Measurements from ENCODE around the gene FUT2. TPM values are rescaled to one million over a fixed set of nuclear protein-coding genes. Genes with fewer than 3 reads are reported as not detected.
"Not testable (repeated sequence)": the region's sequence is repeated elsewhere in the genome, so short reads cannot be mapped to it uniquely, and the experiment has no call there.

Gene FUT2
- total RNA-seq, 2 experiments from 2014 or later = not detected

DNA sequence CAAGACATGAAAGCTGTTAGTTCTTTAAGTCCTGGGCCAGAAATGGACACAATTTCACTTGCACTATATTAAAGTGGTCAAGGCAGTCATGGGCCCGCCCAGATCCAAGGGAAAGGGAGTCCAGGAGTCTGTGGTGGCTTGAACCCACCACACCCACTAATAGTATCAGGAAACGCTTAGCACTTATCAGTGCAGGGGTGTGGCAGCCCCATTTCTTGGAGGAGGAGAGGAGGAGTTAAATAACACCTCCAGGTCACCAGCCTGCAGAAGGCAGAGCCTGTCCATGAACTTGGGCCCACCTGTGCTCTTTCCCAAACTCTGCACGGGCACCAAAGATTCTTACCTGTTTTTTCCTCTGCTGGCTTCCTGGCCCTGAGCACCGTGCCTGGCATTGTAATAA lies 17.6 kb upstream of the FUT2 start:
- Histone ChIP-seq H3K4me1 (ENCODE audit: insufficient read depth, low read length) (peaks cover 9% of the 10 kb centered on the region), H3K4me3 (ENCODE audit: low read length) (no peak overlapping the region), H3K9me3 (ENCODE audit: control insufficient read depth in 1 of 2, insufficient read depth in 1 of 2, low read length in 2 of 2) (no peaks in the 10 kb centered on the region), H3K27ac (ENCODE audit: low read depth in 1 of 2, low read length in 2 of 2) (no peak overlapping the region), H3K27me3 (ENCODE audit: control insufficient read depth in 1 of 2, insufficient read depth in 2 of 2, low read length in 2 of 2) (no peaks in the 10 kb centered on the region), H3K36me3 (ENCODE audit: insufficient read depth, low read length) (no peaks in the 10 kb centered on the region)
- H3K9me3 Mint-ChIP-seq = no peaks in the 10 kb centered on the region
- H3K4me1 Mint-ChIP-seq (ENCODE audit: low read depth) = peaks cover 7% of the 10 kb centered on the region
- H3K27me3 Mint-ChIP-seq = no peaks in the 10 kb centered on the region
- no peak overlapping the region for H3K4me3 Mint-ChIP-seq
- H3K36me3 Mint-ChIP-seq (ENCODE audit: low read depth) = no peaks in the 10 kb centered on the region
- CTCF ChIA-PET = no interaction called here
- intact Hi-C loops (cut with DNase I, micrococcal nuclease) = loop anchor here in 1 of 2 experiments (5.0 kb wide), 2 partner anchors 34 to 41 kb away; partner anchors contain the start of gene DBP
- TF ChIP-seq, protein P1, sequence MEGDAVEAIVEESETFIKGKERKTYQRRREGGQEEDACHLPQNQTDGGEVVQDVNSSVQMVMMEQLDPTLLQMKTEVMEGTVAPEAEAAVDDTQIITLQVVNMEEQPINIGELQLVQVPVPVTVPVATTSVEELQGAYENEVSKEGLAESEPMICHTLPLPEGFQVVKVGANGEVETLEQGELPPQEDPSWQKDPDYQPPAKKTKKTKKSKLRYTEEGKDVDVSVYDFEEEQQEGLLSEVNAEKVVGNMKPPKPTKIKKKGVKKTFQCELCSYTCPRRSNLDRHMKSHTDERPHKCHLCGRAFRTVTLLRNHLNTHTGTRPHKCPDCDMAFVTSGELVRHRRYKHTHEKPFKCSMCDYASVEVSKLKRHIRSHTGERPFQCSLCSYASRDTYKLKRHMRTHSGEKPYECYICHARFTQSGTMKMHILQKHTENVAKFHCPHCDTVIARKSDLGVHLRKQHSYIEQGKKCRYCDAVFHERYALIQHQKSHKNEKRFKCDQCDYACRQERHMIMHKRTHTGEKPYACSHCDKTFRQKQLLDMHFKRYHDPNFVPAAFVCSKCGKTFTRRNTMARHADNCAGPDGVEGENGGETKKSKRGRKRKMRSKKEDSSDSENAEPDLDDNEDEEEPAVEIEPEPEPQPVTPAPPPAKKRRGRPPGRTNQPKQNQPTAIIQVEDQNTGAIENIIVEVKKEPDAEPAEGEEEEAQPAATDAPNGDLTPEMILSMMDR (IDR thresholded peaks at IDR 0.05) = no peak
- ATAC-seq (ENCODE audit: poor library complexity) (no peak), DNase-seq (no peak)
- POLR2A ChIA-PET = no interaction called here
- no peak overlapping the region for H3K27ac Mint-ChIP-seq

DNA sequence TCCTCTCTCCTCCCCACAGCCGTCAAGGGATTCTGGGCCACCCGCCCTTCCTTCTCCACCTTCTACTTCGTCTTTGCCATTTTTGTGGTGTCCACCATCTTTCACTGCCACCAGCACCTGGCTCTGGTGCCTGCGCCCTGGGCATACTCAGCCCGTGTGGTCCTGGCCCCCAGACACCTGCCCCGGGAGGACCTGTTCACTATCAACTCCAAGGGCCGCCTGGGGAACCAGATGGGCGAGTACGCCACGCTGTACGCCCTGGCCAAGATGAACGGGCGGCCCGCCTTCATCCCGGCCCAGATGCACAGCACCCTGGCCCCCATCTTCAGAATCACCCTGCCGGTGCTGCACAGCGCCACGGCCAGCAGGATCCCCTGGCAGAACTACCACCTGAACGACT lies 15.8 kb upstream of the FUT2 start:
- intact Hi-C loops (cut with DNase I, micrococcal nuclease); H3K27me3 ChIP-seq (ENCODE audit: control insufficient read depth in 1 of 2, insufficient read depth in 2 of 2, low read length in 2 of 2); POLR2A ChIA-PET; H3K27me3 Mint-ChIP-seq; H3K9me3 ChIP-seq (ENCODE audit: control insufficient read depth in 1 of 2, insufficient read depth in 1 of 2, low read length in 2 of 2); H3K27ac ChIP-seq (ENCODE audit: low read depth in 1 of 2, low read length in 2 of 2); H3K4me3 Mint-ChIP-seq; H3K4me1 Mint-ChIP-seq (ENCODE audit: low read depth); H3K4me3 ChIP-seq (ENCODE audit: low read length); H3K36me3 ChIP-seq (ENCODE audit: insufficient read depth, low read length); H3K4me1 ChIP-seq (ENCODE audit: insufficient read depth, low read length); DNase-seq; H3K9me3 Mint-ChIP-seq; H3K27ac Mint-ChIP-seq; H3K36me3 Mint-ChIP-seq (ENCODE audit: low read depth); CTCF ChIA-PET; ATAC-seq (ENCODE audit: poor library complexity): not testable (repeated sequence)

DNA sequence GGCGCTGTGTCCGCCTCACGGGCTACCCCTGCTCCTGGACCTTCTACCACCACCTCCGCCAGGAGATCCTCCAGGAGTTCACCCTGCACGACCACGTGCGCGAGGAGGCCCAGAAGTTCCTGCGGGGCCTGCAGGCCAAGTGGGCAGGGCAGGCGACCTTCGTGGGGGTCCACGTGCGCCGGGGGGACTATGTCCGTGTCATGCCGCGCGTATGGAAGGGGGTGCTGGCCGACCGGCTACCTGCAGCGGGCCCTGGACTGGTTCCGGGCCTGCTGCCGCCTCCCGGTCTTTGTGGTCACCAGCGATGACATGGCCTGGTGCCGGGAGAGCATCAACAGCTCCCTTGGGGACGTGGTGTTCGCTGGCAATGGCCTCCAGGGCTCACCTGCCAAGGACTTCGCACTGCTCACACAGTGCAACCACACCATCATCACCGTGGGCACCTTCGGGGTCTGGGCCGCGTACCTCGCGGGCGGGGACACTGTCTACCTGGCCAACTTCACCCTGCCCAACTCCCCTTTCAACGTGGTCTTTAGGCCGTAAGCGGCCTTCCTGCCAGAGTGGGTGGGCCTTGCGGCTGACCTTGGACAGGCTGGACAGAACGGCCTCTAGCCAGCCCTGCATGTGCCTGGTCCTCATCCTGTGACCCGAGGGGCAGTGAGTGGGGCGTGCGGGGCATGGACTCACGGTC lies 15.2 kb upstream of the FUT2 start:
- ATAC-seq (ENCODE audit: poor library complexity) = no peak
- intact Hi-C loops (cut with DNase I, micrococcal nuclease) = no loop called here
- Histone ChIP-seq H3K27ac (ENCODE audit: low read depth in 1 of 2, low read length in 2 of 2) (no peak overlapping the region), H3K36me3 (ENCODE audit: insufficient read depth, low read length) (no peaks in the 10 kb centered on the region), H3K4me1 (ENCODE audit: insufficient read depth, low read length) (peaks cover 2% of the 10 kb centered on the region), H3K4me3 (ENCODE audit: low read length) (no peak overlapping the region), H3K9me3 (ENCODE audit: control insufficient read depth in 1 of 2, insufficient read depth in 1 of 2, low read length in 2 of 2) (no peaks in the 10 kb centered on the region), H3K27me3 (ENCODE audit: control insufficient read depth in 1 of 2, insufficient read depth in 2 of 2, low read length in 2 of 2) (no peaks in the 10 kb centered on the region)
- no peaks in the 10 kb centered on the region for H3K36me3 Mint-ChIP-seq (ENCODE audit: low read depth)
- ChIA-PET POLR2A (no interaction called here), CTCF (no interaction called here)
- H3K27me3 Mint-ChIP-seq = no peaks in the 10 kb centered on the region
- no peak for DNase-seq
- H3K27ac Mint-ChIP-seq = no peak overlapping the region
- TF ChIP-seq, protein P1 (IDR thresholded peaks at IDR 0.05) = no peak
- no peaks in the 10 kb centered on the region for H3K9me3 Mint-ChIP-seq
- H3K4me1 Mint-ChIP-seq (ENCODE audit: low read depth) = peaks cover under 1% of the 10 kb centered on the region
- H3K4me3 Mint-ChIP-seq = no peak overlapping the region

DNA sequence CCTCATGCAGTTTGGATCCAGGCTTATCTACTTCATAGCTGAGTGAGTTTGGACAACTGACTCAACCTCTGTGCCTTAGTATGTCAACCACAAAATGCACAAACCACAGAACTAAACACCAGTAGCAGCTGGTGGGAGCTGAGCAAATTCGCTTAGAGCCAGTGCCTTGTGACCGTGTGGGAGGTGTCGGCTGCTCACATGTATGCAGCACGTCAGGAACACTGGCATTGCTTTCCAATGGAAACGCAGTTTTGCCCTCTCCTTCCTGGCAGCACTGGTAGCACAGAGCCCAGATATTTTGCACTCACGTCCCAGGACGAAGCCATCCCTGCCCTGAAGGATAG lies 14.7 kb upstream of the FUT2 start:
- Mint-ChIP-seq H3K27ac (no peak overlapping the region), H3K9me3 (no peaks in the 10 kb centered on the region), H3K27me3 (no peaks in the 10 kb centered on the region), H3K36me3 (ENCODE audit: low read depth) (no peaks in the 10 kb centered on the region), H3K4me1 (ENCODE audit: low read depth) (no peaks in the 10 kb centered on the region), H3K4me3 (no peak overlapping the region)
- DNase-seq (no peak), ATAC-seq (ENCODE audit: poor library complexity) (no peak)
- TF ChIP-seq, protein P1 (IDR thresholded peaks at IDR 0.05) = no peak
- Histone ChIP-seq H3K4me1 (ENCODE audit: insufficient read depth, low read length) (no peaks in the 10 kb centered on the region), H3K9me3 (ENCODE audit: control insufficient read depth in 1 of 2, insufficient read depth in 1 of 2, low read length in 2 of 2) (no peaks in the 10 kb centered on the region), H3K27ac (ENCODE audit: low read depth in 1 of 2, low read length in 2 of 2) (no peak overlapping the region), H3K36me3 (ENCODE audit: insufficient read depth, low read length) (no peaks in the 10 kb centered on the region), H3K27me3 (ENCODE audit: control insufficient read depth in 1 of 2, insufficient read depth in 2 of 2, low read length in 2 of 2) (no peaks in the 10 kb centered on the region), H3K4me3 (ENCODE audit: low read length) (no peak overlapping the region)
- ChIA-PET CTCF (no interaction called here), POLR2A (no interaction called here)
- intact Hi-C loops (cut with DNase I, micrococcal nuclease) = no loop called here
